ENCODE results near the gene PAIP2.

Gene PAIP2

GRCh38 chr5:139314276-139314675 is 27.4 kb upstream of the PAIP2 start:
- DNase-seq (ENCODE audit: extremely low spot score): no peak
- ChIA-PET CTCF (interaction anchor here (3.1 kb wide), 1 partner anchor 13 kb away, joined by 13 read pairs; no protein-coding TSS in a partner anchor), POLR2A (no interaction called here)
- no peak for TF ChIP-seq CTCF (IDR thresholded peaks at IDR 0.05; ENCODE audit: control extremely low read depth, extremely low read depth, low read depth, missing control alignments)

- ChIA-PET POLR2A (no interaction called here), CTCF (interaction anchor here (1.6 to 3.1 kb wide), 2 partner anchors 14 to 27 kb away, joined by 4 to 13 read pairs; partner anchors contain the start of gene PAIP2)
- no peak for DNase-seq (ENCODE audit: extremely low spot score)
- TF ChIP-seq CTCF (IDR thresholded peaks at IDR 0.05; ENCODE audit: control extremely low read depth, extremely low read depth, low read depth, missing control alignments): no peak
These were observed 26.5 kb upstream of the PAIP2 start for GRCh38 chr5:139315056-139315615.

GRCh38 chr5:139335811-139336210 is 5.8 kb upstream of the PAIP2 start:
- no peak for DNase-seq (ENCODE audit: extremely low spot score)
- no peak for TF ChIP-seq CTCF (IDR thresholded peaks at IDR 0.05; ENCODE audit: control extremely low read depth, extremely low read depth, low read depth, missing control alignments)
- ChIA-PET POLR2A (no interaction called here), CTCF (no interaction called here)

- no peak for DNase-seq (ENCODE audit: extremely low spot score)
- ChIA-PET CTCF (interaction anchor here (0.9 to 3.0 kb wide), 10 partner anchors 8 to 66 kb away, joined by 3 to 25 read pairs (median 4); partner anchors contain the start of gene MZB1), POLR2A (no interaction called here)
- TF ChIP-seq CTCF (IDR thresholded peaks at IDR 0.05; ENCODE audit: control extremely low read depth, extremely low read depth, low read depth, missing control alignments): no peak
These were observed 1.6 kb upstream of the PAIP2 start for GRCh38 chr5:139340051-139340450.

GRCh38 chr5:139341187-139341688 is 416 bp upstream of the PAIP2 start:
- DNase-seq (ENCODE audit: extremely low spot score): no peak
- CTCF ChIA-PET: interaction anchor here (1.0 to 3.0 kb wide), 15 partner anchors 9 to 292 kb away, joined by 3 to 25 read pairs (median 6); partner anchors contain the start of gene MZB1
- no peak for TF ChIP-seq CTCF (IDR thresholded peaks at IDR 0.05; ENCODE audit: control extremely low read depth, extremely low read depth, low read depth, missing control alignments)
- POLR2A ChIA-PET: interaction anchor here (1.0 to 1.6 kb wide), 4 partner anchors 11 to 86 kb away, joined by 3 to 6 read pairs (median 4); no protein-coding TSS in a partner anchor

GRCh38 chr5:139342423-139342723 is 719 bp downstream of the PAIP2 start:
- ChIA-PET POLR2A (interaction anchor here (0.5 to 1.6 kb wide), 10 partner anchors 10 to 137 kb away, joined by 3 to 7 read pairs (median 3); partner anchors contain the start of gene PROB1), CTCF (interaction anchor here (0.8 to 3.0 kb wide), 19 partner anchors 8 to 767 kb away, joined by 3 to 25 read pairs (median 5); partner anchors contain the start of genes HSPA9 and MZB1)
- TF ChIP-seq CTCF (IDR thresholded peaks at IDR 0.05; ENCODE audit: control extremely low read depth, extremely low read depth, low read depth, missing control alignments): no peak
- peak; percentile 87 for DNase-seq (ENCODE audit: extremely low spot score)

All from GM10248 (cell line).